CD14-positive monocyte (primary cell): ENCODE data around the gene PLXDC1. TPM values are rescaled to one million over a fixed set of nuclear protein-coding genes. Genes with fewer than 3 reads are reported as not detected.

ENCODE experiments used
- DNase-seq, 3 donors: peaks; one replicate each; pipeline ENCODE4 v3.0.0-alpha.2; 2011 to 2022
- H2AFZ ChIP-seq: 2 replicates; pipeline ENCODE4 v1.6.0; 2012; ENCODE audit warnings: mild to moderate bottlenecking, low read depth, low read length, inconsistent platforms; ENCODE audit not compliant: insufficient read depth, poor library complexity, severe bottlenecking
- H3K27ac ChIP-seq, 2 donors: 1 replicate in 1 of 2; 2 replicates in 1 of 2; pipeline ENCODE4 v1.5.1; 2012 to 2013; ENCODE audit warnings: low read length in 2 of 2, control low read depth in 1 of 2, inconsistent platforms in 1 of 2, low read depth in 1 of 2, mild to moderate bottlenecking in 1 of 2
- H3K27me3 ChIP-seq, 2 donors: one replicate each; pipeline versions ENCODE4 v1.6.0 to v1.6.1; 2011 to 2013; ENCODE audit warnings: low read length in 2 of 2; ENCODE audit not compliant: control insufficient read depth in 2 of 2, insufficient read depth in 2 of 2
- H3K36me3 ChIP-seq, 2 donors: replicated peaks in 1 of 2; 1 replicate in 1 of 2; 2 replicates in 1 of 2; pipeline versions ENCODE4 v1.5.1 to v1.6.1; 2012 to 2013; ENCODE audit warnings: low read length in 2 of 2, control low read depth in 1 of 2, inconsistent platforms in 1 of 2, mild to moderate bottlenecking in 1 of 2; ENCODE audit not compliant: insufficient read depth in 2 of 2, control insufficient read depth in 1 of 2
- H3K4me1 ChIP-seq, 2 donors: 1 replicate in 1 of 2; 2 replicates in 1 of 2; pipeline versions ENCODE4 v1.5.1 to v1.6.1; 2012 to 2013; ENCODE audit warnings: low read length in 2 of 2, control low read depth in 1 of 2, inconsistent platforms in 1 of 2, mild to moderate bottlenecking in 1 of 2, moderate library complexity in 1 of 2; ENCODE audit not compliant: insufficient read depth in 2 of 2, control insufficient read depth in 1 of 2
- H3K4me2 ChIP-seq: replicated peaks from 2 replicates; pipeline ENCODE3; 2012; ENCODE audit warnings: low read length, moderate library complexity, mild to moderate bottlenecking; ENCODE audit not compliant: poor library complexity, severe bottlenecking; ENCODE audit errors: extremely low read depth
- H3K4me3 ChIP-seq, 3 experiments: fragments of 200-600 bp in 1 of 3; sonication (generic) in 1 of 3; replicated peaks in 1 of 3; 1 replicate in 2 of 3; 2 replicates in 1 of 3; pipeline ENCODE4 v1.5.1; 2011 to 2013; ENCODE audit warnings: low read length in 3 of 3, mild to moderate bottlenecking in 3 of 3, control low read depth in 2 of 3, low read depth in 2 of 3, inconsistent platforms in 1 of 3, moderate library complexity in 1 of 3
- H3K79me2 ChIP-seq: 2 replicates; pipeline ENCODE4 v1.6.0; 2012; ENCODE audit warnings: mild to moderate bottlenecking, control low read depth, inconsistent platforms, low read length, moderate library complexity; ENCODE audit not compliant: insufficient read depth
- H3K9ac ChIP-seq: 2 replicates; pipeline ENCODE4 v1.6.0; 2017; ENCODE audit warnings: low read length, mild to moderate bottlenecking; ENCODE audit not compliant: insufficient read depth, poor library complexity, severe bottlenecking
- H3K9me3 ChIP-seq, 2 donors: replicated peaks in 1 of 2; 1 replicate in 1 of 2; 2 replicates in 1 of 2; pipeline versions ENCODE4 v1.5.1 to v1.6.1; 2012 to 2013; ENCODE audit warnings: low read length in 2 of 2, control low read depth in 1 of 2; ENCODE audit not compliant: control insufficient read depth in 1 of 2, insufficient read depth in 1 of 2
- H4K20me1 ChIP-seq: 2 replicates; pipeline ENCODE4 v1.6.0; 2012; ENCODE audit warnings: mild to moderate bottlenecking, low read length, control low read depth, moderate library complexity; ENCODE audit not compliant: insufficient read depth
- H3K27ac Mint-ChIP-seq, 7 donors: one replicate each; pipeline ENCODE4 v1.8.0; 2020; ENCODE audit warnings: mild to moderate bottlenecking in 7 of 7, mixed read lengths in 7 of 7, moderate library complexity in 6 of 7, inconsistent platforms in 2 of 7
- H3K27me3 Mint-ChIP-seq, 3 donors: one replicate each; pipeline ENCODE4 v1.8.0; 2021 to 2022; ENCODE audit warnings: low read depth in 3 of 3, mild to moderate bottlenecking in 3 of 3, mixed read lengths in 3 of 3, moderate library complexity in 3 of 3, inconsistent platforms in 1 of 3
- H3K36me3 Mint-ChIP-seq, 2 donors: one replicate each; pipeline ENCODE4 v1.8.0; 2020; ENCODE audit warnings: mixed read lengths in 2 of 2, inconsistent platforms in 1 of 2, mild to moderate bottlenecking in 1 of 2
- H3K4me1 Mint-ChIP-seq: one replicate; pipeline ENCODE4 v1.8.0; 2020; ENCODE audit warnings: mild to moderate bottlenecking, mixed read lengths
- H3K4me3 Mint-ChIP-seq, 2 donors: one replicate each; pipeline ENCODE4 v1.8.0; 2020; ENCODE audit warnings: mild to moderate bottlenecking in 2 of 2, mixed read lengths in 2 of 2, moderate library complexity in 1 of 2
- H3K9me3 Mint-ChIP-seq, 7 donors: one replicate each; pipeline ENCODE4 v1.8.0; 2020 to 2022; ENCODE audit warnings: mixed read lengths in 7 of 7, mild to moderate bottlenecking in 6 of 7, moderate library complexity in 6 of 7, inconsistent platforms in 2 of 7
- CTCF ChIP-seq: fragments of 200-600 bp; IDR thresholded peaks from one replicate; pipeline ENCODE4 v1.8.0; 2022; ENCODE audit warnings: antibody characterized with exemption, mild to moderate bottlenecking
- WGBS: methylation state at CpG from one replicate; pipeline ENCODE4 v1.1.5; 2013; ENCODE audit warnings: missing lambda C conversion rate; ENCODE audit not compliant: insufficient coverage; 5-methylcytosine and 5-hydroxymethylcytosine counted together
- intact Hi-C, 2 donors: fragments of 100-400 bp; cut with micrococcal nuclease; formaldehyde crosslinking; loops; one replicate each; pipeline versions ENCODE4 v1.15.0 to v1.15.1; 2023
- polyA plus RNA-seq, 3 donors: library from polyadenylated mRNA; depleted of rRNA in 1 of 3; unstranded in 2 of 3; stranded (reverse) in 1 of 3; fragments of 300-500 nt in 2 of 3; fragments of >200 nt in 1 of 3; fragmentation: Illumina TruSeq in 2 of 3; gene quantifications; 1 replicate in 2 of 3; 2 replicates in 1 of 3; pipeline ENCODE4 v1.2.3, GENCODE V29; 2012 to 2021

The PLXDC1 gene
- polyA plus RNA-seq, 3 donors = 0.21 TPM; not detected in 2

GRCh38 chr17:39173080-39173479 is 21.6 kb upstream of the PLXDC1 start:
- WGBS = 40% methylated on average over 1 of the region's 5 CpGs
- Histone ChIP-seq H3K9ac (no peak overlapping the region), H2AFZ (no peak overlapping the region), H3K27ac (no peak overlapping the region), H3K9me3 (no peaks in the 10 kb centered on the region), H4K20me1 (no peaks in the 10 kb centered on the region), H3K4me1 (peaks cover 25 to 38% of the 10 kb centered on the region in 2 donors), H3K4me2 (no peak overlapping the region), H3K36me3 (peaks cover 6 to 16% of the 10 kb centered on the region in 2 donors), H3K27me3 (no peaks in the 10 kb centered on the region), H3K79me2 (no peaks in the 10 kb centered on the region), H3K4me3 (no peak overlapping the region)
- peak overlapping the region in 1 of 7 donors; percentile 23 for H3K27ac Mint-ChIP-seq
- no peak for TF ChIP-seq CTCF
- intact Hi-C loops = no loop called here
- peaks cover 20 to 21% of the 10 kb centered on the region in 2 donors for H3K36me3 Mint-ChIP-seq
- peaks cover 0 to 11% (median 5%) of the 10 kb centered on the region in 7 donors for H3K9me3 Mint-ChIP-seq
- H3K27me3 Mint-ChIP-seq = peaks cover 4 to 8% (median 8%) of the 10 kb centered on the region in 3 donors
- H3K4me1 Mint-ChIP-seq = peaks cover 43% of the 10 kb centered on the region
- no peak overlapping the region for H3K4me3 Mint-ChIP-seq
- DNase-seq = no peak

GRCh38 chr17:39171933-39172332 is 20.5 kb upstream of the PLXDC1 start:
- Mint-ChIP-seq H3K9me3 (peaks cover 0 to 7% (median 3%) of the 10 kb centered on the region in 7 donors), H3K27ac (peak overlapping the region in 1 of 7 donors; percentile 35), H3K36me3 (peaks cover 8 to 10% of the 10 kb centered on the region in 2 donors), H3K27me3 (peaks cover 2 to 8% (median 6%) of the 10 kb centered on the region in 3 donors), H3K4me3 (no peak overlapping the region), H3K4me1 (peaks cover 53% of the 10 kb centered on the region)
- 96% methylated on average over 5 of the region's 5 CpGs for WGBS
- no peak overlapping the region for H2AFZ ChIP-seq
- intact Hi-C loops = no loop called here
- no peak for TF ChIP-seq CTCF
- H3K9me3 ChIP-seq = no peaks in the 10 kb centered on the region
- H3K4me1 ChIP-seq = peaks cover 36 to 49% of the 10 kb centered on the region in 2 donors
- H3K9ac ChIP-seq = no peak overlapping the region
- peaks cover under 1 to 5% of the 10 kb centered on the region in 2 donors for H3K36me3 ChIP-seq
- no peak for DNase-seq
- no peaks in the 10 kb centered on the region for H3K27me3 ChIP-seq
- no peaks in the 10 kb centered on the region for H4K20me1 ChIP-seq
- H3K4me2 ChIP-seq = no peak overlapping the region
- H3K27ac ChIP-seq = no peak overlapping the region
- no peak overlapping the region for H3K4me3 ChIP-seq
- no peaks in the 10 kb centered on the region for H3K79me2 ChIP-seq
